HepG2 (cell line): ENCODE data around the gene TRMT1. TPM values are rescaled to one million over a fixed set of nuclear protein-coding genes. Genes with fewer than 3 reads are reported as not detected.
A peak's percentile ranks its signal among the peaks of the same experiment; 100 is the strongest.

ENCODE experiments used
- GABPB1 ChIP-seq: IDR thresholded peaks from 2 replicates; pipeline ENCODE4 v1.6.1; 2016; ENCODE audit warnings: mild to moderate bottlenecking, missing genetic modification reagents, moderate library complexity, missing compliant biosample characterization
- GATAD2A ChIP-seq: IDR thresholded peaks from 2 replicates; pipeline ENCODE4 v1.6.1; 2016
- NFYC ChIP-seq: IDR thresholded peaks from 2 replicates; pipeline ENCODE4 v1.6.1; 2016; ENCODE audit warnings: missing genetic modification reagents, missing compliant biosample characterization
- NR3C1 ChIP-seq: sonication (generic); formaldehyde crosslinking; IDR thresholded peaks from 2 replicates; pipeline ENCODE4 v1.4.0; 2020; ENCODE audit warnings: missing genetic modification reagents
- ZNF672 ChIP-seq: sonication (generic); formaldehyde crosslinking; IDR thresholded peaks from 2 replicates; pipeline ENCODE4 v1.8.1; 2022; ENCODE audit warnings: missing genetic modification reagents
- polyA plus RNA-seq, 8 experiments: library from polyadenylated mRNA; depleted of rRNA in 3 of 8; stranded (reverse) in 7 of 8; unstranded in 1 of 8; fragments of >200 nt; fragmentation: Illumina TruSeq in 4 of 8; extraction: Trizol in 4 of 8; gene quantifications; 2 replicates each; pipeline versions ENCODE4 v1.2.1 to v1.2.3, GENCODE V29; 2011 to 2016; ENCODE audit warnings: low read depth in 4 of 8, missing spikeins in 1 of 8, mixed read lengths in 1 of 8; ENCODE audit not compliant: insufficient read depth in 1 of 8
- total RNA-seq, 5 experiments: library from RNA; depleted of rRNA; stranded (reverse); fragments of >200 nt; fragmentation: Illumina TruSeq; extraction: Trizol; gene quantifications; 2 replicates each; pipeline ENCODE4 v1.2.3, GENCODE V29; 2016; ENCODE audit warnings: low read depth in 1 of 5
- TF ChIP-seq, protein P1 (sequence below), 2 experiments: fragments of 450-650 bp in 1 of 2; sonication (generic) in 1 of 2; formaldehyde crosslinking in 1 of 2; IDR thresholded peaks; 2 replicates each; pipeline versions ENCODE4 v1.6.1 to v1.8.0; 2016 to 2022; ENCODE audit warnings: antibody characterized with exemption in 1 of 2, mild to moderate bottlenecking in 1 of 2, missing genetic modification reagents in 1 of 2
- TF ChIP-seq, protein P2 (sequence below): sonication (generic); formaldehyde crosslinking; IDR thresholded peaks from 2 replicates; pipeline ENCODE4 v1.5.1; 2020; ENCODE audit warnings: mild to moderate bottlenecking, missing genetic modification reagents, moderate library complexity
- TF ChIP-seq, protein P3 (sequence below): sonication (generic); formaldehyde crosslinking; IDR thresholded peaks from 2 replicates; pipeline ENCODE4 v1.8.1; 2023; ENCODE audit warnings: mild to moderate bottlenecking, inconsistent platforms, moderate library complexity, missing genetic modification reagents, borderline replicate concordance
- TF ChIP-seq, protein P4 (sequence below): IDR thresholded peaks from 2 replicates; pipeline ENCODE4 v1.6.1; 2012; ENCODE audit warnings: inconsistent platforms
- TF ChIP-seq, protein P5 (sequence below): sonication (generic); formaldehyde crosslinking; IDR thresholded peaks from 2 replicates; pipeline ENCODE4 v1.8.0; 2022; ENCODE audit warnings: mild to moderate bottlenecking, missing genetic modification reagents; ENCODE audit not compliant: insufficient replicate concordance

The TRMT1 gene
- total and polyA plus RNA-seq, 2 of the 13 experiments (the other 11 are each of a cell fraction or from before 2014, with no cell fraction given), result 35.5 to 44.1 TPM

DNA sequence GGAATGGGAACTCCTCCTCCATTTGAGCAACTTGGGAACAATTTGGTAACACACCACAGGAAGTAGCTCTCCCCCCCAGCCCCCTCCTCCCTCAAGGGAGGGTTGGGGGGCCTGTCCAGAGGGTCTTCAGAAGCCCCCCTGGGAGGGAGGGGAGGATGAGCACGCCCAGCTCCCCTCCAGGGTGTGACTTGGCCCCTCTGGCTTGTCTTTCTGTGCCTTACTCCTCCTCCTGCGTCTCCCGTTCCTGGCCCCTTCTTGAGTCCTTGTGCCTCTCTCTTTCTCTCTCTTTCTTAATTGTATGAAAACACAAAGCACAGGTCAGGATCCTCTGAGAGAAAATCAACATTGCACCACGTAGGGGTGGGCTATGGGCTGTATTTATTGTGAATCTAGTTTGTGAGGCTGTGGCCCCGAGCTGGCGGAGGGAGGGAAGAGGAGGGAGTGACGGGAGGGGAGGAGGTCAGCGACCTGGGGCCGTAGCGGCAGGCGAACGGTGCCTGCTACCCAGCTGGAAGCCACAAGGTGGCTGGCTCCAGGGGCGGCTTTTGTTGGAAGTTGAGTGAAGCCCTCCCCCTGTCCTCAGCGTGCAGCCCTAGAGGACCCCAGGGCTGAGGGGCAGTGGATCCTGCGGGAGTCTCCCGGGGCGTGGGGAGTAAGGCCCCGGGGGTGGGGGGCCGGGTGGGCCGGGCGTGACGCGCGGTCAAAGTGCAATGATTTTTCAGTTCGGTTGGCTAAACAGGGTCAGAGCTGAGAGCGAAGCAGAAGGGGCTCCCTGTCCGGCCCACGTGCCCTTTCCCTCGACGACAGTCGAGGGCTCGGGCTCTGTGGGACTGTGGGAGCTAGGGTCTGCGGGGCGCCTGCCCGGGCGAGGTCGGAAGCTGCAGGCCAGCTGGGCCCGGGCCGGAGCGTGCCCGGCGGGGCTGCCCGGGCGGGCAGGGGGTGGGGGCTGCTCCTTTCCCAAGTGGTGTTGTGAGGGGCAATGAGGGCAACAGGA lies 20.3 kb downstream of the TRMT1 start (continued):
- TF ChIP-seq NFYC (CRISPR knock-in tag), result no peak
- TF ChIP-seq, protein P1, sequence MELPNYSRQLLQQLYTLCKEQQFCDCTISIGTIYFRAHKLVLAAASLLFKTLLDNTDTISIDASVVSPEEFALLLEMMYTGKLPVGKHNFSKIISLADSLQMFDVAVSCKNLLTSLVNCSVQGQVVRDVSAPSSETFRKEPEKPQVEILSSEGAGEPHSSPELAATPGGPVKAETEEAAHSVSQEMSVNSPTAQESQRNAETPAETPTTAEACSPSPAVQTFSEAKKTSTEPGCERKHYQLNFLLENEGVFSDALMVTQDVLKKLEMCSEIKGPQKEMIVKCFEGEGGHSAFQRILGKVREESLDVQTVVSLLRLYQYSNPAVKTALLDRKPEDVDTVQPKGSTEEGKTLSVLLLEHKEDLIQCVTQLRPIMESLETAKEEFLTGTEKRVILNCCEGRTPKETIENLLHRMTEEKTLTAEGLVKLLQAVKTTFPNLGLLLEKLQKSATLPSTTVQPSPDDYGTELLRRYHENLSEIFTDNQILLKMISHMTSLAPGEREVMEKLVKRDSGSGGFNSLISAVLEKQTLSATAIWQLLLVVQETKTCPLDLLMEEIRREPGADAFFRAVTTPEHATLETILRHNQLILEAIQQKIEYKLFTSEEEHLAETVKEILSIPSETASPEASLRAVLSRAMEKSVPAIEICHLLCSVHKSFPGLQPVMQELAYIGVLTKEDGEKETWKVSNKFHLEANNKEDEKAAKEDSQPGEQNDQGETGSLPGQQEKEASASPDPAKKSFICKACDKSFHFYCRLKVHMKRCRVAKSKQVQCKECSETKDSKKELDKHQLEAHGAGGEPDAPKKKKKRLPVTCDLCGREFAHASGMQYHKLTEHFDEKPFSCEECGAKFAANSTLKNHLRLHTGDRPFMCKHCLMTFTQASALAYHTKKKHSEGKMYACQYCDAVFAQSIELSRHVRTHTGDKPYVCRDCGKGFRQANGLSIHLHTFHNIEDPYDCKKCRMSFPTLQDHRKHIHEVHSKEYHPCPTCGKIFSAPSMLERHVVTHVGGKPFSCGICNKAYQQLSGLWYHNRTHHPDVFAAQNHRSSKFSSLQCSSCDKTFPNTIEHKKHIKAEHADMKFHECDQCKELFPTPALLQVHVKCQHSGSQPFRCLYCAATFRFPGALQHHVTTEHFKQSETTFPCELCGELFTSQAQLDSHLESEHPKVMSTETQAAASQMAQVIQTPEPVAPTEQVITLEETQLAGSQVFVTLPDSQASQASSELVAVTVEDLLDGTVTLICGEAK (IDR thresholded peaks at IDR 0.05), result no peak
- TF ChIP-seq, protein P1 (CRISPR knock-in tag; IDR thresholded peaks at IDR 0.05), result no peak
- TF ChIP-seq, protein P2, sequence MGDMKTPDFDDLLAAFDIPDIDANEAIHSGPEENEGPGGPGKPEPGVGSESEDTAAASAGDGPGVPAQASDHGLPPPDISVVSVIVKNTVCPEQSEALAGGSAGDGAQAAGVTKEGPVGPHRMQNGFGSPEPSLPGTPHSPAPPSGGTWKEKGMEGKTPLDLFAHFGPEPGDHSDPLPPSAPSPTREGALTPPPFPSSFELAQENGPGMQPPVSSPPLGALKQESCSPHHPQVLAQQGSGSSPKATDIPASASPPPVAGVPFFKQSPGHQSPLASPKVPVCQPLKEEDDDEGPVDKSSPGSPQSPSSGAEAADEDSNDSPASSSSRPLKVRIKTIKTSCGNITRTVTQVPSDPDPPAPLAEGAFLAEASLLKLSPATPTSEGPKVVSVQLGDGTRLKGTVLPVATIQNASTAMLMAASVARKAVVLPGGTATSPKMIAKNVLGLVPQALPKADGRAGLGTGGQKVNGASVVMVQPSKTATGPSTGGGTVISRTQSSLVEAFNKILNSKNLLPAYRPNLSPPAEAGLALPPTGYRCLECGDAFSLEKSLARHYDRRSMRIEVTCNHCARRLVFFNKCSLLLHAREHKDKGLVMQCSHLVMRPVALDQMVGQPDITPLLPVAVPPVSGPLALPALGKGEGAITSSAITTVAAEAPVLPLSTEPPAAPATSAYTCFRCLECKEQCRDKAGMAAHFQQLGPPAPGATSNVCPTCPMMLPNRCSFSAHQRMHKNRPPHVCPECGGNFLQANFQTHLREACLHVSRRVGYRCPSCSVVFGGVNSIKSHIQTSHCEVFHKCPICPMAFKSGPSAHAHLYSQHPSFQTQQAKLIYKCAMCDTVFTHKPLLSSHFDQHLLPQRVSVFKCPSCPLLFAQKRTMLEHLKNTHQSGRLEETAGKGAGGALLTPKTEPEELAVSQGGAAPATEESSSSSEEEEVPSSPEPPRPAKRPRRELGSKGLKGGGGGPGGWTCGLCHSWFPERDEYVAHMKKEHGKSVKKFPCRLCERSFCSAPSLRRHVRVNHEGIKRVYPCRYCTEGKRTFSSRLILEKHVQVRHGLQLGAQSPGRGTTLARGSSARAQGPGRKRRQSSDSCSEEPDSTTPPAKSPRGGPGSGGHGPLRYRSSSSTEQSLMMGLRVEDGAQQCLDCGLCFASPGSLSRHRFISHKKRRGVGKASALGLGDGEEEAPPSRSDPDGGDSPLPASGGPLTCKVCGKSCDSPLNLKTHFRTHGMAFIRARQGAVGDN (CRISPR knock-in tag), result peak; percentile 87
- no peak for TF ChIP-seq ZNF672 (CRISPR knock-in tag)
- peak; percentile 44 for TF ChIP-seq GATAD2A (CRISPR knock-in tag)
- TF ChIP-seq GABPB1, result peak; percentile 37; the same call in 1 of the 2 replicates
- TF ChIP-seq, protein P3, sequence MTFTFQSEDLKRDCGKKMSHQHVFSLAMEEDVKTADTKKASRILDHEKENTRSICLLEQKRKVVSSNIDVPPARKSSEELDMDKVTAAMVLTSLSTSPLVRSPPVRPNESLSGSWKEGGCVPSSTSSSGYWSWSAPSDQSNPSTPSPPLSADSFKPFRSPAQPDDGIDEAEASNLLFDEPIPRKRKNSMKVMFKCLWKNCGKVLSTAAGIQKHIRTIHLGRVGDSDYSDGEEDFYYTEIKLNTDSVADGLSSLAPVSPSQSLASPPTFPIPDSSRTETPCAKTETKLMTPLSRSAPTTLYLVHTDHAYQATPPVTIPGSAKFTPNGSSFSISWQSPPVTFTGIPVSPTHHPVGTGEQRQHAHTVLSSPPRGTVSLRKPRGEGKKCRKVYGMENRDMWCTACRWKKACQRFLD (CRISPR knock-in tag), result no peak
- no peak for TF ChIP-seq NR3C1 (CRISPR knock-in tag)
- TF ChIP-seq, protein P4, sequence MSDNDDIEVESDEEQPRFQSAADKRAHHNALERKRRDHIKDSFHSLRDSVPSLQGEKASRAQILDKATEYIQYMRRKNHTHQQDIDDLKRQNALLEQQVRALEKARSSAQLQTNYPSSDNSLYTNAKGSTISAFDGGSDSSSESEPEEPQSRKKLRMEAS, result peak; percentile 93
- TF ChIP-seq, protein P5, sequence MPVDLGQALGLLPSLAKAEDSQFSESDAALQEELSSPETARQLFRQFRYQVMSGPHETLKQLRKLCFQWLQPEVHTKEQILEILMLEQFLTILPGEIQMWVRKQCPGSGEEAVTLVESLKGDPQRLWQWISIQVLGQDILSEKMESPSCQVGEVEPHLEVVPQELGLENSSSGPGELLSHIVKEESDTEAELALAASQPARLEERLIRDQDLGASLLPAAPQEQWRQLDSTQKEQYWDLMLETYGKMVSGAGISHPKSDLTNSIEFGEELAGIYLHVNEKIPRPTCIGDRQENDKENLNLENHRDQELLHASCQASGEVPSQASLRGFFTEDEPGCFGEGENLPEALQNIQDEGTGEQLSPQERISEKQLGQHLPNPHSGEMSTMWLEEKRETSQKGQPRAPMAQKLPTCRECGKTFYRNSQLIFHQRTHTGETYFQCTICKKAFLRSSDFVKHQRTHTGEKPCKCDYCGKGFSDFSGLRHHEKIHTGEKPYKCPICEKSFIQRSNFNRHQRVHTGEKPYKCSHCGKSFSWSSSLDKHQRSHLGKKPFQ (CRISPR knock-in tag), result no peak
